ENCODE measurements around the gene L1CAM.

The L1CAM gene

DNA sequence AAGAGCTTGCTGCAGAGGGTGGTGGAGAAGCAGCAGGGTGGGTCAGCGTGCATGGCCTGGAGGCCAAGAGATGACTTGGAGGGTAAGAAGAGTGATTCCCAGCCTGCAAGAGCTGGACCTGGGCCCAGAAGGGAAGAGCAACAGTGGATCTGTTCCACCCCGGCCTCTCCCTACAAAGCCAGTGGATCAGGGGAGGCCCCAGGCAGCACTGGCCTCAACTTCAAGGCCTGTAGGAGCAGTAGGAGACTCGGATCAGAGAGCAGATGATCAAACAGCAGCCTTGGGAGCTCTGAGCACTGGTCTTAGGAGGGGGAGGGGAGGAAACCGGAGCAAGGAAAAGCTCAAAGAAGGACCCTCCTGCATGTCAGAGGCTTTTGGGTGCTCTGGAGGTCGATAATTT lies 7.6 kb downstream of the L1CAM start:
- DNase-seq (ENCODE audit: low spot score): no peak

DNA sequence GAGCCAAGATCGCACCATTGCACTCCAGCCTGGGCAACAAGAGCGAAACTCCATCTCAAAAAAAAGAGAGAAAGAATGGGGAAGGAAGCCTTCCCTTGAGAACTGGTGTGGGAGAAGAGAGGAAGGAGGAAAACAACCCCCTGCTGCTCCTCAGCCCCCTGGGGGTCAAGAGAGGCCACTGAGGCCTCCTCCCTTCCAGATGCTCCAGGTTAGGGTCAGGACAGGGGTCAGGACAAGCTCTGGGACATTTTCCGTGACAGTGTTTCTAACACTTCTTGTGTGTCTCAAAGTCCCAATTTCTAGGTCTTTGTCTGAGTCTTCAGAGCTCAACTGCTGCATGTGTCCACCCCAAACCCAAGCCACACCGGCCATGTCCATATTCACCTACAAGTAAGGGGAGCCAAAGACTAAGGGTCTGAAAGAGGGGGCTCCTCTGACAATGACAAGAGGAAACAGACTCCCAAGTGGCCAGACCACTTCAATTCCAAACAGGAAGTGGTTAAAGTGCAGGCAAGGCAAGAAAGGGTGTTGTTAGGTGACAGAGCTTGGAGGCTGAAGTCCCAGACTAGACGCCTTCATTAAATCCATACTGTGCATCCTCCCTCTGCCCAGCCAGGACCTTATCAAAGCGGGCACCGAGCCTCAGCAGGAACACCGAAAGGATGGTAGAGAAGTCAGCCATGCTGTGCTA lies 8.3 kb downstream of the L1CAM start:
- DNase-seq (ENCODE audit: low spot score): no peak

DNA sequence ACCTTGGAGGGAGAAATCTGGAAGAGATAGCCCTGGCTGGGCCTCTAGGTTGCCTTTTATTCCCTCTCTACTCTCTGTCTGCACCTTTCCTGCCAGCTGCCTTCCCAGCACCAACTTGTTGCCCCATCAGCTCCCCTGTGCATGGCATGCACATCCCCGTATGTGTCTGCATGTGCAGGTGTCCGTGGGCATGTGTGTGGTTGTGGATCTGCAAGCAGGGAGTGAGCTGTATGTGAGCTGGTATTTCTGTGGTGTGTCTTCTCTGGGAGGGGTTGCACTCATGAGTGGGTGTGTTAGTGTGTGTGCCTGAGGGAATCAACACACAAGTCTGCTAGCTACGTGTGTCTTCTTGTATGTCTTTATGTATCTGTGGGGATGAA lies 9.9 kb downstream of the L1CAM start:
- DNase-seq (ENCODE audit: low spot score): no peak

DNA sequence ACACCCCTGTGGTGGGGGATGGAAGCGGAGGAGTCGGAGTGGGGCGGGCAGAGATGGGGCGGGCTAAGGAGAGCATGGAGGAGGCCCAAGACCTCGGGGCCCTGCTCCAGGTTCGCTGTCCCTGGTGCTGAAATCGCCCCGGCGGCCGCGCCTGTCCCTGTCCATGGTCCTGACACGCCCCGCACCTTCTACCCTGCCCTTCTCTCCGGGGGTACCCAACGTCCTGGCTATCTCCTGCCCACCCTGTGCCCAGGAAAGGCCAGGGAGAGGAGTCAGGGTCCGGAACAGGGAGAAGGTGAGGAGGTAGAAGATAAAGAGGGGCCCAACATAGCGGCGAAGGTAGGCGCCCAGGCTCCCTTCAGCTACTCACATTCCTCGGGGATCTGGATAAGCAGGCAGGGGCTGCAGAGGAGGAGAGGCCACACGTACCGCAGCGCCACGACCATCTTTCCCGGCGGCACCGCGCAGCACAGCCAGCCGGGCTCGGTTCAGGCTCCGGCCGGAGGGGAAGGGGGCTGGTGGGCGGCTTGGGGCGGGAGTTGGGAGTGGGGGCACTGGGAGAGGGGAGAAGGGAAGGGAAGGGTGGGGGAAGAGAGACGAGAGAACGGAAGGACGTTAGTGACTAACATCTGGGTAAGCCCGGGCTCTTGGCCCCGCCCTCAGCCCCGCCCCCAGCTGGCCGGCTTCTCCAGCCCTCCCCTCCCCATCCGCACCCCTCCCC lies 10.4 kb downstream of the L1CAM start:
- DNase-seq (ENCODE audit: low spot score): peak; percentile 78

DNA sequence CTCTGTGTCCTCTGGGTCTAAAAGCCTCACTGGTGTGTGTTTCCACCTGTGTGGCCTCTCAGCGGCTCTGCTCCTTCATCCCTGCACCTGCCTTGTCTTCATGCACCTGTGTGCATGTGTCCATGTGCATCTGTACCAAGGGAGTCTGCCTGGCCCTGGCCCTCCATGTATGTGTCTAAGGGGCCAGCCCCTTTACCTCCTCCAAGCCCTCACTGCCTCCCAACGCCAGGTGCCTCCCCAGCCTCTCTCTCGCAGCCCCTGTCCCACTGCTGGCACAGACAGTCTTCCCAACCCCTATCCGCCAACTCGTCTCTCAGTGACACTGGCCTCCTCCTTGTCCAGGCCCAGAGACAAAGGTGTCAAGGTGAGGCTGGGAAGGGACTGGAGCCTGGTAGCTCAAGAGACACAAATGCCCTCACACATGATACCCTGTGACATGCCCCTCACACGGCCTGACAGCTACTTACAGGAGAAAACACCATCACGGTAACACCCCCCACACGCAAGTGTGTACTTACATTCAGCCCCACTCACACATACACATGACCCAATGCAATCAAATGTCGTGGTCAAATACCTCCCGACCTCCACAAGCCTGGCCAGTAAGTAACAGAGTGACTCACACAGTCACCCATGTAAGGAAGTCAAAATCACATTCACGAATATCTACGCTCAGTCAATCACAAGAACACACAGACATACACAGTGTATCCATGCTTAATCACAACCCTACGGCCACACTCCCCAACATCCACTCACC lies 11.4 kb downstream of the L1CAM start:
- no peak for DNase-seq (ENCODE audit: low spot score)

DNA sequence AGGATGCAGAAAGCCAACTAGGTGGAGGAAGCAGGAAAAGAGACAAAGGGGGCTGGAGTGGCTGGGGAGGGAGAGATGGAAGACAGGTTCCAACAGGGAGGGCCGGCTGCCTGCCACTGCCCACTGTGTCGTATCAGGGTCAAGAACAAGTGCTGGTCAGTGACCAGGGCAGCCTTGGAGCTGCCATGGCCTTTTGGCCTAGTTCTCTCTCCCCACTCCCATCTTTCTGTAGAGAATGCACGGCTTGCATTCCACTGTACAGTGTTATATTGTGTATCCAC lies 11.9 kb downstream of the L1CAM start:
- DNase-seq (ENCODE audit: low spot score): no peak

DNA sequence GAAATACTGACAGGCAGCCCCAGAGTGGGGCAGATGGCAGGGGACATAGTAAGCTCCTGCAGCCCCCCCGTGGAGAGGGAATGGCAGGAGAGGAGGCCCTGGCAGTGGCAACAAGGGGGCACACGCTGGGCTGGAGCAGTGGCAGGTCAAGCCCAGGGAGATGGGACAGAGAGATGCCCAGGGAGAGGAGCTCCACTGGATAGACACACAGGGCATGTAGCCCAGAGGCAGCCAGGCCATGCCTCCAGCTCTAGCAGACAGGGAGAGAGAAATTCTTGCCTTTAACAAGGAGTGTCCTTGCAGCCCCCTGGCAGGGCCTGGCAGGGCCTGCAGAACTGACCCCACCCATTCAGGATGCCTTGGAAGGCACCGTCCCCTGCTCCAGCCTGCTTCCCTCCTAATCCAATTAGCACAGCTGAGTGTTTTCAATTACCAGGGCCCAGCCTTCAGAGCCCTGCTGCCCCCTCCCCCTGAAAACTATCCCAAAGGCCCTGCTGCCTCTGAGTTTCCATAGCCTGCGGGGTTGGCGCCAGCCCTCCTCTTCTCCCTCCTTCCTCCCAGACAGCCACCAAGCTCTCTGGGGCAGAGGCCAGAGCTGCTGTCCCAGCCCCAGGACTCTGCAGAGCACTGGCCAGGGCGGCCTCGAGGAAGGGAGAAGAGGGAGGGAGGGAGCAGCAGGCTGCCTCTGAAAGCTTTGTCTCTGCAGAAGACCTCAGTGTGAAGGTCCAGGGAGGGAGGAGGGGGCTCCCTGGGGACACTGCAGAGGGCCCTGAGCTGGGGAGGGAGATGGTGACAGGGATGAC lies 12.5 kb downstream of the L1CAM start:
- DNase-seq (ENCODE audit: low spot score): no peak

DNA sequence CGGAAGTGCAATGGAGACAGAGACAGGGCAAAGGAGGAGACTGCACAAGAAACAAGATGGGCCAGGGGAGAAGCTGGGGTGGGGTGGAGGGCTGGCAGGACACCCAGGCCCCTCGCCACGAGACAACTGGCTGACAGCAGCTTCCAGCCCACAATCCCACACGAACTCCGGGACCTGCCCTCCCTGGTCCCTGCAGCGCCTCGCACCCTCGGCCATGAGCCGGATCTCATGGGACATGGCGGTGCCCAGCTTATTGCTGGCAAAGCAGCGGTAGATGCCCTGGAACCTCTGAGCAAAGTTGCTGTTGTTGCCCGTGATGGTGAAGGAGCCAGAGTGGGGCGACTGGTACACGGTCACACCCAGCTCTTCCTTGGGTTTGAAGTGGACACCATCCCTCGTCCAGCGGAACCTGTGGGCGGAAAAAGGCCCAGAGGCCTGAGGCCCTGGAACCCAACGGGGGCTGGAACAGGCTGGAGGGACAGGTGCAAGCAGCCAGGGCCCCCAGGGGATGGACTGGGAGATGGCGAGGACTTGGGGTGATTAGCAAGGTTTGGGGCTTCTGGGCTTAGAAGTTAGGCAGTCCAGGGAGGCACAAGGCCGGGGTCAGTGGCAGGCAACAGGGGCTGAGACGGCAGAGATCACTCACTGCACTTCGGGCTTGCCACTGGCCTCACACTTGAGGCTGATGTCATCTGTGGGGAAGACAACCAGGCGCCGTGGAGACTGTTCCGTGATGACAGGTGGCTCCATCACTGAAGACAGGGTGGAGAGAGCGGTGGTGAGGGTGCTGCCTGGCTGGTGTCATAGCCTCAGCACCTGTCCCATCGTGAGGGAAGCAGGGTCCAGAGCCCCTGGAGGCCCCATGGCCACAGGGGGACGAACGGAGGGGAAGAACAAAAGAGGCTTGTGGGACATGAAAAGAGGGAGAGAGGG lies 13.8 kb downstream of the L1CAM start:
- DNase-seq (ENCODE audit: low spot score): no peak

DNA sequence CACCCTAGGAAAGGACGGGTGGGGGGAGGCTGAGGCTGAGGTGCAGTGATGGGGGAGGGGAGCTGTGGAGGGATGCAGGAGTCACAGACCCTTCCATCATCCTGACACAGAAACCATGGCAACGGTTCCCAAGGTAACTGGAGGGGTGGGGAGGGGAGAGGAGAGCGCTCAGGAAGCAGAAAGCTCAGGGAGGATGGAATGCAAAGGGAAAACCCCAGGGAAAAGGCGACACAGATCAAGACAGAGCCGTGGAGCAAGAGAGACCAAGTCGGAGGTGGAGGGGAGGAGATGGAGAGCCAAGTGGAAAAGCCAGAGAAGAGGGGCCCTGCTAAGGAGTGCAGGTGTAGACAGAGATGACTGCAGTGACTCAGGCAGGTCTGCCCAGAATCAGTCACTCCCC lies 14.5 kb downstream of the L1CAM start:
- no peak for DNase-seq (ENCODE audit: low spot score)

DNA sequence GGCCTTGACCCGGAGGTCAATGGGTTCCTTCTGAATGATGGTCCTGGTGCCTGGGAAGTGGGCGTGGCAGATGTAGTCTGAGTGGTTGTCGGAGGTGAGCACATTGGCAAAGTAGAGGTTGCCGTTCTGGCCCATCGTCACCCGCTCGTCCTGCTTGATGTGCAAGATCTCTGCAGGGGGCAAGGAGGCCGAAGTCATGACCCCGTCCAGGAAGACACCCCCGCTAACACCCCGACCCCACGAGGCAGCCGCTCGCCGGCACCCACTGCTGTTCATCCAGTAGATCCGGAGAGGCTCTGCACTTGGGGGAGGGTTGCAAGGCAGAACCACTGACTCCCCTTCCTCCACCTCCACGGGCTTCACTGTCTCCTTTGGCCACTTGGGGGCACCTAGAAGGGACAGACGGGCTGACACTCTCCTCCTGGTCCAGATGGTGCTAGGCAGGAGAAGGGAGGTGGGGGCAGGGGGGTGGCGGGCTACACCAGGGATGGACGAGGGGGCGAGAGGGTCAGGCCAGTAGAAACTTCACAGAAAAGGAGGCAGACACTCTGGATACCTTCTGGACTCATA lies 15.1 kb downstream of the L1CAM start:
- no peak for DNase-seq (ENCODE audit: low spot score)

DNA sequence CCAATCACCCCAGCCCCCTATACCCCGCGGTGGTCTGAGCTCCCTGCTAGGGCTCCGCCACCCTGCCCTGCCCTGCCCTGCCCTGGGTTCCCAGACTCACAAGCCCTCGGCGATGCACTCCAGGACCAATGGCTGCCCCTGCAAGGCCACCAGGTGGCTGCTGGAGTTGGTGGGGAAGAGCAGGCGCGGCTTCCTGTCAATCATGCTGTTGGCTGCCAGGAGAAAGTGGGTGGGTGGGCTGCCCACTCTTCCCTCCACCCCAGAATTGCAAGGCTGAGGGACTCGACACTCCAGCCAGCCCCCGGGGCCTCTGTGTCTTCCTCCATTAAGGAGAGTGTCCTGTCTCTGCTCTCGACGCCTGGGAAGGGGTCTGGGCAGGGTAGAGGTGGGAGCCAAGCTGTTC lies 15.7 kb downstream of the L1CAM start:
- DNase-seq (ENCODE audit: low spot score): no peak

DNA sequence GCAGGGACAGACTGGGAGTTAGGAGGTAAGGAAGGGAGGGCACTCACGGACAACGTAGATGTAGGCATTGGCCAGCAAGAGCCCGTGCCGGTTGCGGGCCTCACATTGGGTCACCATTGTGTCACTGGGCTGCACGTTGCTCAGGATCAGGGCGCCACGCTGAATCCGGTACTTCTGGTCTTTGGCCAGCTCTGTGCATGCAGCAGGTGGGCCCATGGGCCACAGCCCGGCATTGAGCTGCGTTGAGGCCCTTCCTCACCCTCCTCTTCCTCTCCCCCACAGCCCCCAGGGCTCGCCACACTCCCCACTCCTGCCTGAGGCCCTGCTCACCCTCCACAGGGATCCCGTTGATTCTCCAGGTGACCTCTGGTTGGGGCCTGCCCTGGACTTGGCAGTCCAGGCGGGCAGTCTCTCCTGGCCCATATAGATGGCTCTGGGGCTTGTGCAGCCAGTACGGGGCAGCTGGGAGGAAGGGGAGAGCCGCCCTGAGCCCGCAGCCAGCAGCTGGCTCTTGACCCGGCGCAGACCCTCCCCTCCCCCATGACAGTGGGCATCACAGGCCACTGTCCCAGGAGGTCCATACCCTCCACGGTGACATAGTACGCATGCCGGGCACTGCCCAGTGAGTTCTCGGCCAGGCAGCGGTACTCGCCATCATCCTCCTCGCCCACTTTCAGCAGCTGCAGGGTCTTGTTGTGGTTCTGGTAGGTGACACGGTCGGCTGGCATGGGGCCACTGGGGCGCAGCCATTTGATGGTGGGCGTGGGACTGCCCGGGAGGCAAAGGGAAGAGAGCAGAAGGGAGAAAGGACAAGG lies 16.3 kb downstream of the L1CAM start:
- DNase-seq (ENCODE audit: low spot score): no peak

DNA sequence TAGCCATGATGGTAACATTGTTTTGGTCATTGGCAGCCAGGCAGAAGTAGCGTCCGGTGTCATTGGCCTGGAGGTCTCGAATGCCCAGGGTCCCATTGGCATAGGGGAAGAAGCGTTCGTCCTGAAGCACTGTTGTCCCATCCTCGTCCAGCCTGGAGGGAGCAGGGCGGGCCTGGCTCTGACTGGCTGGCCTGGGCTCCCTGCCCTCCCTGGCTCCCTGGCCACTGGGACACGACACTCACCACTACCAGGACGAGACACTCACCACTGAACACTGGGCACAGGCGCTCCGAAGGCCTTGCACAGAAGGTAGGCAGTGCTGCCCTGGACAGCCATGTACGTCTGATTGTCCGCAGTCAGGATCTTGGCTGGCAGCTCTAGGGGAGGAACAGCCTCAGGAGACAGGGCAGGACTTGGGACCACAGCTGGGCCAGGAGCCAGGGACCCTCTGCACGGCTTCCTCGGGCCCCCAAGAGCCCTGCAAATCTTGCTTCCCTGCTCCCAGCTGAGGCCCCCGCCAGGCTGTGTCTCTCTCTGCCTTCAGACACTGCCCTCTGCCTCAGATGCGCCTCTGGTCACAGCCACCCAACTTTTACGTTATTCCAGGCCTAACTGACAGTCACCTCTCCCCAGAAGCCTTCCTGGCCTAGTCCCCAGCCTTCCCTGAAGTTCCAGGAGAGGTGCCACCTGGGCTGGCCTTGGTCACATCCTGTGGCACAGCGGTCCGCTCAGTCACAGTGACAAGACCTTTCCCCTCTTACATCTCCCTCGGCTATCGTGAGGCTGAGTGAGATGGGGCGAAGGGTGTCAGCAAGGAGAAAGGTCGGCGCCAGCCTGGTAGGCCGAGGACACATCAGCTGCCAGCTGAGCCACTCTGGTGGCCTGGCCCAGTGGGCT lies 17.1 kb downstream of the L1CAM start:
- DNase-seq (ENCODE audit: low spot score): no peak

DNA sequence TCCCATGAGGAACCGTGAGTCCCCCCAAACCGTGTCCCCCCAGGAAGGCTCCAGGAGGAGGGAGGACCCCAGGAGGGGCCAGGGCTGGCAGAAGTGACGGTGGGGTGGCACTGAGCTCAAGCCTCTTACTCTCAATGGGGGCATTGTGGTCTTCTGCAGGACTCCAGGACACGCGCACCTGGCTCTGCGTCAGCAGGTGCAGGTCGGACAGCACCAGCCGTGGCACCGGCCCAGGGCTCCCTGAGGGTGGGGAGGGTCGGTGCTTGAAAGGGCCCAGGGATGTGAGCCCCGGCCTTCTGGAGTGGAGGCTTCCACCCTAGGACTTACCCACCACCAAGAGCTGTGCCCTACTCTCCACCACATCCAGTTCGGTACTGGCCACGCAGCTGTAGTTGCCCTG lies 18.3 kb downstream of the L1CAM start:
- no peak for DNase-seq (ENCODE audit: low spot score)

DNA sequence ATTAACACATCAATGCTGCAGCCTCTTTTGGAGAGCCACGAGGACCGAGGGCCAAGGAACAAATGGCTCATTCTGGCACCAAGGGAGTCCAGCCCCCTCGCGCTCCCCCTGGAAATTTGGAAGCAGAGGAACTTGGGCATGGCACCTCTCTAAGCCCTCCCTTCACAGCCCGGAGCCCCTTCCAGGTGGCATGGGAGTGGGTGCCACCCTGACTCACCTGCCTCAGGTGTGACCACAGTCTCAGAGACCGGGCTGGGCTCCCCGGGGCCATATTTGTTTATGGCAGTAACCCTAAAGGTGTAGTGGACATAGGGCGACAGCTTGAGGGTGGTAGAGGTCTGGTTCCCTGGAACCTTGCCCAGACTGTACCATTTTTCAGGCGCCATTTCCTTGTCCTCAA lies 18.8 kb downstream of the L1CAM start:
- DNase-seq (ENCODE audit: low spot score): no peak

DNA sequence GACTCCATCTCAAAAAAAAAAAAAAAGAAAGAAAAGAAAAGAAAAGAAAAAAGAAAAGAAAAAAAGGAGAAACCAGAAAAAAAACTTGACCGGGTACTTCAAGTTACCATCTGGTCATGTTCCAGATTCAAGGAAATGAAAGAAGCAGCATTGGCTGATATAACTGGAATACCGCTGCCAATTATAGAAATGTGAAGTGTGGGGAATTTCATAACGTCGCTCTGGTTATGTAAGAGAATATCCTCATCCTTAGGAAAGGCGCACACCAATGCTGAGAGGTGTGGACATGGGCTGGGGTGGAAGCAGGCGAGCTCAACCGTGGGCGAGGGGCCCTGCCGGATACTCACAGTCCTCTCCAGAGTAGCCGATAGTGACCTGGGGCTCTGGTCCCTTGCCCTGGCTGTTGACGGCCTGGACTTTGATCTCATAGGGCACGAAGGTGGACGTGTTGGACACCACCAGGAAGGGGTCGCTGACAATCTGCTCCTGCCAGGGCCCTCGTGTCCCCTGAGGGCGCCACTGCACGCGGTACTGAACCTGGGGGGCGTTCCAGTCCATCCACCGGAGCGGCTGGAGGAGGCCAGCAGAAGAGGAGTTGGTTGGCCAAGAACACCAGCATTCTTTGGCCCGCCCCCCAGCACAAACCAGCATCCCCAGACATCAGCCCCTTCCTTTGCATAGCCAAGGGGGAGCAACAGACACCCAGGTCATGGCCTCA lies 19.5 kb downstream of the L1CAM start:
- no peak for DNase-seq (ENCODE audit: low spot score)

DNA sequence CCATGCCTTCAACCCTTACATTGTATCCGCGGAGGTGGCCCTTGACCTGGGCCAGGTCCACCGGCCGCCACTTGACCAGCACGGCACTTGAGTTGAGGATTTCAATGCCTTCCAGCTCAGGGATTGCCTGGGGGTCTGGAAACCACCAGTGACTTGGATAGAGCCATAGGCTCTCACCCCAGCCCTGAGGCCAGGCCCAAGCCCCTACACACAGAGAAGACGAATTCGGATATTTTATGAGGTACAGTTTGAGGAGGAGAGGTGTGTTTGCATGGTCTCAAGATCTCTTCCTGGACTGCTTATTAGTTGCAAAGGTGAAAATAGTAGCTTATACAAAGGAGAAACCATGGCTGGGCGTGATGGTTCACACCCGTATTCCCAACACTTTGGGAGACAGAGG lies 20.3 kb downstream of the L1CAM start:
- no peak for DNase-seq (ENCODE audit: low spot score)

DNA sequence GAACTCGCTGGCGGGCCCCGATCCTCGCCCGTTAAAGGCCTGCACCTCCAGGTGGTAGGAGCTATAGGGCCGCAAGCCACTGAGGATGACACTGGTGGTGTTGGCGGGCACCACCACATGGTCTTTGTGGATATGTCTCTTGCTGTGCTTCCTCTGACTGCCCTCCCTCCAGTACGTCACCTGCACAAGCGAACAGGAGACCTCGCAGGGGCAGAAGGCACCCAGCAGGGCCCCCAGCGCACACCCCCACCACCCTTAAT lies 20.7 kb downstream of the L1CAM start:
- no peak for DNase-seq (ENCODE audit: low spot score)
